Stimulated activated naive CD4-positive, alpha-beta T cell treated with Interleukin-2 at 50 U/mL for 16 hours (primary cell): Measurements from ENCODE around the gene CIITA.
"Not testable (repeated sequence)": the region's sequence is repeated elsewhere in the genome, so short reads cannot be mapped to it uniquely, and the experiment has no call there.

ENCODE experiments used
- DNase-seq: peaks from one replicate; lab custom pipeline; 2025; lab: John Stamatoyannopoulos, UW

Gene CIITA

GRCh38 chr16:10921536-10922327 lies 44.7 kb downstream of the CIITA start:
- DNase-seq: no peak

GRCh38 chr16:10922328-10923145 lies 45.5 kb downstream of the CIITA start:
- DNase-seq: no peak

- no peak for DNase-seq
Measured at GRCh38 chr16:10923146-10923649, 46.2 kb downstream of the CIITA start.

- no peak for DNase-seq
Measured at GRCh38 chr16:10923650-10924214, 46.7 kb downstream of the CIITA start.

- DNase-seq: not testable (repeated sequence)
Measured at GRCh38 chr16:10925285-10925684, 48.3 kb downstream of the CIITA start.

GRCh38 chr16:10926094-10926493 lies 49.1 kb downstream of the CIITA start:
- DNase-seq: no peak

GRCh38 chr16:10926867-10927266 lies 49.9 kb downstream of the CIITA start:
- DNase-seq: no peak

- DNase-seq: no peak
Measured at GRCh38 chr16:10927497-10928112, 50.6 kb downstream of the CIITA start.

- not testable (repeated sequence) for DNase-seq
Measured at GRCh38 chr16:10929097-10929496, 52.1 kb downstream of the CIITA start.

GRCh38 chr16:10929853-10930754 lies 53.1 kb downstream of the CIITA start:
- no peak for DNase-seq

- no peak for DNase-seq
Measured at GRCh38 chr16:10930755-10931093, 53.7 kb downstream of the CIITA start.

GRCh38 chr16:10931134-10931533 lies 54.1 kb downstream of the CIITA start:
- DNase-seq: no peak

- DNase-seq: no peak
Measured at GRCh38 chr16:10931977-10932632, 55.1 kb downstream of the CIITA start.

GRCh38 chr16:10932959-10933710 lies 56.1 kb downstream of the CIITA start:
- no peak for DNase-seq

GRCh38 chr16:10933865-10934264 lies 56.9 kb downstream of the CIITA start:
- DNase-seq: no peak

- no peak for DNase-seq
Measured at GRCh38 chr16:10934325-10935107, 57.5 kb downstream of the CIITA start.

GRCh38 chr16:10935226-10935915 lies 58.4 kb downstream of the CIITA start:
- DNase-seq: no peak

GRCh38 chr16:10936272-10936984 lies 59.4 kb downstream of the CIITA start:
- no peak for DNase-seq
